Gastrocnemius medialis (tissue), 4 donors: ENCODE data around the gene PLA2G5.

Source experiments
- POLR2A ChIP-seq, 2 donors: fragments of 450-650 bp; IDR thresholded peaks; one replicate each; pipeline ENCODE4 v1.6.1; 2017; ENCODE audit warnings: antibody characterized with exemption in 2 of 2, mild to moderate bottlenecking in 2 of 2, moderate library complexity in 2 of 2
- TF ChIP-seq, protein P1 (sequence below), 5 experiments: fragments of 450-650 bp in 3 of 5; fragments of 200-600 bp in 2 of 5; sonication (generic) in 2 of 5; IDR thresholded peaks in 4 of 5; conservative IDR thresholded peaks in 1 of 5; 1 replicate in 4 of 5; 2 replicates in 1 of 5; pipeline ENCODE4 v1.5.1; 2016 to 2019; ENCODE audit warnings: antibody characterized with exemption in 5 of 5, mild to moderate bottlenecking in 3 of 5, moderate library complexity in 3 of 5

DNA sequence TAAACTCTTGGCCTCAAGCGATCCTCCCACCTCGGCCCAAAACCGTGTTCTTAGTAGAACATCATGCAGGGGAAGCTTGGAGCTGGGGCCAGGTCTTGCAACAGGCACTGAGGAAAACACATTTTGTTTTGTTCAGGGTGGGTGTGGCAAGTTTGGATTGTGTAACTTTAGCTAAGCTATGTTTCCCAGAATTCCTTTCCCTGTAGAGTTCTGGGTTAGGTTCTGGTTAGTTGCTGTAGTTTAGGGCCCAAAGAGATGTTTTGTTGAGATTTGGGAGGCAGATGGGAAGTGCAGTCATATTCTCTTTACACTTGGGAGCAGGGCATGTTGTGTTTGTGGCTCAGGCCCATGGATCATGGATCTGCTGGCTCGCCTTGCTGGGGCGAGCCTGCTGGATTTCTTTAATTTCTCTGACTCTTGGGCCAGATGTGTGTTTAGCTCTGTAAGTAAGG, 24.0 kb downstream of the PLA2G5 start:
- TF ChIP-seq, protein P1, sequence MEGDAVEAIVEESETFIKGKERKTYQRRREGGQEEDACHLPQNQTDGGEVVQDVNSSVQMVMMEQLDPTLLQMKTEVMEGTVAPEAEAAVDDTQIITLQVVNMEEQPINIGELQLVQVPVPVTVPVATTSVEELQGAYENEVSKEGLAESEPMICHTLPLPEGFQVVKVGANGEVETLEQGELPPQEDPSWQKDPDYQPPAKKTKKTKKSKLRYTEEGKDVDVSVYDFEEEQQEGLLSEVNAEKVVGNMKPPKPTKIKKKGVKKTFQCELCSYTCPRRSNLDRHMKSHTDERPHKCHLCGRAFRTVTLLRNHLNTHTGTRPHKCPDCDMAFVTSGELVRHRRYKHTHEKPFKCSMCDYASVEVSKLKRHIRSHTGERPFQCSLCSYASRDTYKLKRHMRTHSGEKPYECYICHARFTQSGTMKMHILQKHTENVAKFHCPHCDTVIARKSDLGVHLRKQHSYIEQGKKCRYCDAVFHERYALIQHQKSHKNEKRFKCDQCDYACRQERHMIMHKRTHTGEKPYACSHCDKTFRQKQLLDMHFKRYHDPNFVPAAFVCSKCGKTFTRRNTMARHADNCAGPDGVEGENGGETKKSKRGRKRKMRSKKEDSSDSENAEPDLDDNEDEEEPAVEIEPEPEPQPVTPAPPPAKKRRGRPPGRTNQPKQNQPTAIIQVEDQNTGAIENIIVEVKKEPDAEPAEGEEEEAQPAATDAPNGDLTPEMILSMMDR (IDR thresholded peaks at IDR 0.05 in 4 of 5, conservative IDR thresholded peaks at IDR 0.05 in 1 of 5): no peak
- TF ChIP-seq POLR2A (IDR thresholded peaks at IDR 0.05): no peak
